H1 (cell line): Measurements from ENCODE around the gene ZFAND3. TPM values are rescaled to one million over a fixed set of nuclear protein-coding genes. Genes with fewer than 3 reads are reported as not detected.

Experiments used
- CTCF ChIA-PET: fragments of 300-600 bp; sonication (Branson Sonifier 250); formaldehyde crosslinking; loops from one replicate; lab custom pipeline; 2021; ENCODE audit not compliant: partially characterized antibody; lab: Charles Lee
- POLR2A ChIA-PET: fragments of 300-600 bp; sonication (Branson Sonifier 250); formaldehyde crosslinking; loops from one replicate; lab custom pipeline; 2021; ENCODE audit warnings: inconsistent platforms; ENCODE audit not compliant: partially characterized antibody; lab: Charles Lee
- DNase-seq, 2 experiments: peaks; one replicate each; pipeline versions ENCODE4 v3.0.0 to v3.0.0-alpha.2; 2010 to 2022; ENCODE audit warnings: low spot score in 2 of 2, low read depth in 1 of 2, mixed read lengths in 1 of 2
- FAIRE-seq: peaks from 2 replicates; lab custom pipeline; 2011; peaks lifted over from hg19 to GRCh38; lab: Jason Lieb, UNC
- H2AFZ ChIP-seq: 2 replicates; pipeline ENCODE4 v1.8.1; 2012; ENCODE audit warnings: low read length, inconsistent platforms
- H2AK5ac ChIP-seq: 2 replicates; pipeline ENCODE4 v1.6.1; 2013; ENCODE audit warnings: low read depth, low read length
- H2BK120ac ChIP-seq: replicated peaks from 2 replicates; pipeline ENCODE3; 2013; ENCODE audit warnings: low read depth, low read length, inconsistent platforms
- H2BK12ac ChIP-seq: 2 replicates; pipeline ENCODE4 v1.6.1; 2013; ENCODE audit warnings: low read depth, low read length
- H2BK15ac ChIP-seq: 2 replicates; pipeline ENCODE4 v1.6.1; 2013; ENCODE audit warnings: low read length
- H2BK20ac ChIP-seq: 2 replicates; pipeline ENCODE4 v1.6.1; 2013; ENCODE audit warnings: low read length
- H2BK5ac ChIP-seq: 2 replicates; pipeline ENCODE4 v1.6.1; 2013; ENCODE audit warnings: low read depth, low read length
- H3K14ac ChIP-seq: 2 replicates; pipeline ENCODE4 v1.6.1; 2013; ENCODE audit warnings: inconsistent platforms; ENCODE audit not compliant: insufficient read length
- H3K18ac ChIP-seq: 2 replicates; pipeline ENCODE4 v1.6.1; 2013; ENCODE audit warnings: low read length; ENCODE audit errors: extremely low read depth
- H3K23ac ChIP-seq: 2 replicates; pipeline ENCODE4 v1.6.1; 2013; ENCODE audit warnings: inconsistent platforms; ENCODE audit not compliant: insufficient read length
- H3K23me2 ChIP-seq: 2 replicates; pipeline ENCODE4 v1.6.1; 2013; ENCODE audit warnings: low read depth, low read length
- H3K27ac ChIP-seq: 2 replicates; pipeline ENCODE4 v1.6.1; 2011; ENCODE audit warnings: low read depth, low read length, inconsistent platforms
- H3K27me3 ChIP-seq, 4 experiments: replicated peaks in 1 of 4; 1 replicate in 1 of 4; 2 replicates in 3 of 4; pipeline versions ENCODE4 v1.6.1 to v1.8.1; 2011 to 2013; ENCODE audit warnings: low read length in 3 of 4, mild to moderate bottlenecking in 3 of 4, inconsistent platforms in 2 of 4, mixed read lengths in 2 of 4, moderate library complexity in 1 of 4; ENCODE audit not compliant: control insufficient read depth in 3 of 4, insufficient read depth in 3 of 4; ENCODE audit errors: extremely low read depth in 1 of 4
- H3K36me3 ChIP-seq, 4 experiments: 2 replicates each; pipeline versions ENCODE4 v1.6.1 to v1.8.1; 2011 to 2013; ENCODE audit warnings: mild to moderate bottlenecking in 4 of 4, low read length in 3 of 4, moderate library complexity in 2 of 4, control low read depth in 1 of 4, inconsistent platforms in 1 of 4; ENCODE audit not compliant: insufficient read depth in 4 of 4, control insufficient read depth in 2 of 4
- H3K4ac ChIP-seq: replicated peaks from 2 replicates; pipeline ENCODE3; 2013; ENCODE audit warnings: low read length, low read depth, mixed read lengths, inconsistent platforms; ENCODE audit not compliant: insufficient read length
- H3K4me1 ChIP-seq, 4 experiments: replicated peaks in 1 of 4; 1 replicate in 1 of 4; 2 replicates in 3 of 4; pipeline versions ENCODE4 v1.6.1 to v1.8.1; 2011 to 2013; ENCODE audit warnings: low read length in 3 of 4, inconsistent platforms in 2 of 4, mixed read lengths in 1 of 4; ENCODE audit not compliant: insufficient read depth in 4 of 4, control insufficient read depth in 3 of 4
- H3K4me2 ChIP-seq, 2 experiments: 2 replicates each; pipeline versions ENCODE4 v1.6.1 to v1.8.1; 2011 to 2013; ENCODE audit warnings: low read depth in 2 of 2, low read length in 2 of 2, control low read depth in 1 of 2, inconsistent platforms in 1 of 2, mild to moderate bottlenecking in 1 of 2; ENCODE audit not compliant: insufficient read depth in 1 of 2
- H3K4me3 ChIP-seq, 4 experiments: fragments of 200-600, 300-600 bp in 1 of 4; sonication (generic), shearing (Covaris generic), sonication (Bioruptor Twin) in 1 of 4; 2 replicates each; pipeline versions ENCODE4 v1.5.1 to v1.8.1; 2011 to 2016; ENCODE audit warnings: low read length in 4 of 4, low read depth in 3 of 4, control low read depth in 2 of 4, inconsistent platforms in 2 of 4, mild to moderate bottlenecking in 2 of 4, mixed read lengths in 1 of 4, moderate library complexity in 1 of 4; ENCODE audit not compliant: insufficient read depth in 2 of 4; ENCODE audit errors: extremely low read depth in 1 of 4
- H3K56ac ChIP-seq: replicated peaks from 2 replicates; pipeline ENCODE3; 2013; ENCODE audit warnings: low read depth, mild to moderate bottlenecking, mixed read lengths, low read length, inconsistent platforms; ENCODE audit not compliant: insufficient read length
- H3K79me1 ChIP-seq: 2 replicates; pipeline ENCODE4 v1.6.1; 2013; ENCODE audit warnings: low read depth, low read length, control low read depth
- H3K79me2 ChIP-seq, 2 experiments: 2 replicates each; pipeline versions ENCODE4 v1.6.1 to v1.8.1; 2012 to 2013; ENCODE audit warnings: low read length in 2 of 2, mild to moderate bottlenecking in 2 of 2, inconsistent platforms in 1 of 2; ENCODE audit not compliant: insufficient read depth in 2 of 2, control insufficient read depth in 1 of 2
- H3K9ac ChIP-seq, 4 experiments: replicated peaks in 1 of 4; 1 replicate in 1 of 4; 2 replicates in 3 of 4; pipeline versions ENCODE4 v1.6.1 to v1.8.1; 2011 to 2013; ENCODE audit warnings: low read depth in 3 of 4, low read length in 3 of 4, control low read depth in 2 of 4, mild to moderate bottlenecking in 2 of 4, moderate library complexity in 2 of 4, inconsistent platforms in 1 of 4; ENCODE audit errors: extremely low read depth in 1 of 4
- H3K9me3 ChIP-seq, 2 experiments: 2 replicates each; pipeline versions ENCODE4 v1.6.1 to v1.8.1; 2012 to 2013; ENCODE audit warnings: mild to moderate bottlenecking in 2 of 2, moderate library complexity in 2 of 2, control low read depth in 1 of 2, inconsistent platforms in 1 of 2, low read depth in 1 of 2, low read length in 1 of 2, mixed read lengths in 1 of 2; ENCODE audit not compliant: insufficient read depth in 2 of 2
- H4K20me1 ChIP-seq, 2 experiments: replicated peaks in 1 of 2; 2 replicates each; pipeline versions ENCODE3 to v1.8.1; 2011 to 2013; ENCODE audit warnings: inconsistent platforms in 2 of 2, low read length in 2 of 2, mild to moderate bottlenecking in 1 of 2; ENCODE audit not compliant: insufficient read depth in 2 of 2, control insufficient read depth in 1 of 2
- H4K5ac ChIP-seq: 2 replicates; pipeline ENCODE4 v1.6.1; 2013; ENCODE audit warnings: low read length, low read depth, mixed read lengths, inconsistent platforms; ENCODE audit not compliant: insufficient read length
- H4K8ac ChIP-seq: 2 replicates; pipeline ENCODE4 v1.8.0; 2013; ENCODE audit warnings: mild to moderate bottlenecking, moderate library complexity, low read length, inconsistent platforms; ENCODE audit not compliant: insufficient read depth; ENCODE audit errors: extremely low read depth
- H4K91ac ChIP-seq: replicated peaks from 2 replicates; pipeline ENCODE3; 2013; ENCODE audit warnings: low read length, mixed read lengths, inconsistent platforms; ENCODE audit not compliant: insufficient read length
- ATF2 ChIP-seq: IDR thresholded peaks from 2 replicates; pipeline ENCODE4 v1.6.1; 2012; ENCODE audit warnings: low read length, inconsistent platforms
- WGBS, 2 experiments: shearing (Covaris generic) in 1 of 2; methylation state at CpG; one replicate each; pipeline versions ENCODE4 v1.1.6 to v1.1.7; 2013 to 2015; ENCODE audit warnings: low lambda C conversion rate in 2 of 2, mixed read lengths in 2 of 2, inconsistent platforms in 1 of 2, low coverage in 1 of 2, missing lambda C conversion rate in 1 of 2; ENCODE audit not compliant: insufficient replicate concordance in 2 of 2, insufficient coverage in 1 of 2, insufficient read length in 1 of 2; ENCODE audit errors: extremely low coverage in 1 of 2, missing lambda C conversion rate in 1 of 2; 5-methylcytosine and 5-hydroxymethylcytosine counted together
- polyA plus RNA-seq, 7 experiments: library from polyadenylated mRNA; depleted of rRNA in 3 of 7; stranded (reverse) in 5 of 7; unstranded in 2 of 7; fragments of >200 nt in 5 of 7; fragments of 200-250 nt in 2 of 7; gene quantifications; 1 replicate in 5 of 7; 2 replicates in 1 of 7; 4 replicates in 1 of 7; pipeline versions ENCODE4 v1.2.1 to v1.2.3, GENCODE V29; 2011 to 2013; ENCODE audit warnings: missing spikeins in 2 of 7, mixed read lengths in 2 of 7
- total RNA-seq: library from RNA; stranded (reverse); fragmentation: NEBNext Ultra II Directional; extraction: Animal tissue kit (Norgen Biotek cat#: 25700); gene quantifications from 2 replicates; pipeline ENCODE4 v1.2.1, GENCODE V29; 2021

The ZFAND3 gene
- total and polyA plus RNA-seq, 2 of the 8 experiments (the other 6 are each of a cell fraction or from before 2014, with no cell fraction given), result 13.0 to 51.3 TPM

- H2BK5ac ChIP-seq, result no peak overlapping the region
- H3K14ac ChIP-seq, result no peak overlapping the region
- H3K18ac ChIP-seq, result no peak overlapping the region
- H3K27ac ChIP-seq, result no peak overlapping the region
- no peak overlapping the region for H3K4me2 ChIP-seq
- no peak overlapping the region for H3K4ac ChIP-seq
- H2BK20ac ChIP-seq, result no peak overlapping the region
- H3K23me2 ChIP-seq, result no peaks in the 10 kb centered on the region
- WGBS, 2 experiments, result 80% methylated on average over 3 of the region's 3 CpGs; no CpG with 5 or more reads in 1 of the 2 experiments
- no peak overlapping the region for H4K5ac ChIP-seq
- ChIA-PET POLR2A (no interaction called here), CTCF (no interaction called here)
- H3K4me3 ChIP-seq, result no peak overlapping the region
- H2BK120ac ChIP-seq, result no peak overlapping the region
- H3K4me1 ChIP-seq, result no peaks in the 10 kb centered on the region
- no peak overlapping the region for H2AFZ ChIP-seq
- H3K27me3 ChIP-seq, result no peaks in the 10 kb centered on the region
- H4K91ac ChIP-seq, result no peak overlapping the region
- no peak overlapping the region for H2BK15ac ChIP-seq
- peaks cover 3% of the 10 kb centered on the region; the same call in 1 of the 2 replicates for H3K79me1 ChIP-seq
- peaks cover 7 to 76% of the 10 kb centered on the region in 2 experiments; a peak in 3 of 4 replicates for H3K79me2 ChIP-seq
- no peak for DNase-seq
- peaks cover 4 to 13% of the 10 kb centered on the region in 2 experiments for H4K20me1 ChIP-seq
- H3K9ac ChIP-seq, result no peak overlapping the region
- no peak overlapping the region for H3K23ac ChIP-seq
- H2BK12ac ChIP-seq, result no peak overlapping the region
- H3K56ac ChIP-seq, result no peak overlapping the region
- no peak overlapping the region for H4K8ac ChIP-seq
- H3K36me3 ChIP-seq, result no peaks in the 10 kb centered on the region
- H2AK5ac ChIP-seq, result no peak overlapping the region
- H3K9me3 ChIP-seq, result no peaks in the 10 kb centered on the region
- FAIRE-seq, result no peak
- TF ChIP-seq ATF2, result no peak
Observed at GRCh38 chr6:37847704-37848103, 28.2 kb downstream of the ZFAND3 start.
